Loucy (cell line): ENCODE data around the gene PAXIP1.

Source experiments
- H2AFZ ChIP-seq: fragments of 200-600 bp; sonication (generic); 2 replicates; pipeline ENCODE4 v1.6.0; 2016; ENCODE audit warnings: antibody characterized with exemption, mild to moderate bottlenecking, low read length, moderate library complexity
- H3F3A ChIP-seq: fragments of 200-600 bp; 2 replicates; pipeline ENCODE4 v1.6.0; 2016; ENCODE audit warnings: antibody characterized with exemption, low read depth, mild to moderate bottlenecking
- H3K27me3 ChIP-seq: fragments of 200-600 bp; sonication (generic); 2 replicates; pipeline ENCODE4 v1.6.1; 2014; ENCODE audit warnings: low read length, mild to moderate bottlenecking; ENCODE audit not compliant: insufficient read depth, poor library complexity, severe bottlenecking
- H3K36me3 ChIP-seq: fragments of 200-600 bp; sonication (generic); 2 replicates; pipeline ENCODE4 v1.6.1; 2016; ENCODE audit warnings: low read length; ENCODE audit not compliant: insufficient read depth
- H3K4me1 ChIP-seq: fragments of 200-600 bp; sonication (generic); 2 replicates; pipeline ENCODE4 v1.5.1; 2014; ENCODE audit warnings: low read length, mild to moderate bottlenecking; ENCODE audit not compliant: insufficient read depth, poor library complexity, severe bottlenecking
- H3K4me2 ChIP-seq: fragments of 200-600 bp; sonication (generic); 2 replicates; pipeline ENCODE4 v1.6.0; 2014; ENCODE audit warnings: antibody characterized with exemption, low read length, low read depth, mild to moderate bottlenecking; ENCODE audit not compliant: poor library complexity, severe bottlenecking
- H3K4me3 ChIP-seq: fragments of 200-600 bp; sonication (generic); 2 replicates; pipeline ENCODE4 v1.5.1; 2014; ENCODE audit warnings: low read length, mild to moderate bottlenecking, mixed read lengths; ENCODE audit not compliant: poor library complexity, severe bottlenecking
- H3K79me2 ChIP-seq: fragments of 200-600 bp; sonication (generic); 2 replicates; pipeline ENCODE4 v1.6.1; 2014; ENCODE audit warnings: low read length; ENCODE audit not compliant: insufficient read depth
- H3K9ac ChIP-seq: fragments of 200-600 bp; sonication (generic); 2 replicates; pipeline ENCODE4 v1.6.0; 2014; ENCODE audit warnings: mild to moderate bottlenecking, low read depth, low read length, moderate library complexity; ENCODE audit not compliant: poor library complexity, severe bottlenecking
- H3K9me2 ChIP-seq: fragments of 200-600 bp; sonication (generic); replicated peaks from 2 replicates; pipeline ENCODE4 v1.6.1; 2016; ENCODE audit warnings: low read depth, low read length, mixed read lengths
- H3K9me3 ChIP-seq: fragments of 200-600 bp; sonication (generic); 2 replicates; pipeline ENCODE4 v1.6.1; 2014; ENCODE audit warnings: mild to moderate bottlenecking, antibody characterized with exemption, low read length, low read depth; ENCODE audit not compliant: insufficient read depth
- H4K20me1 ChIP-seq: fragments of 200-600 bp; sonication (generic); 2 replicates; pipeline ENCODE4 v1.6.0; 2014; ENCODE audit warnings: antibody characterized with exemption, low read length, mild to moderate bottlenecking; ENCODE audit not compliant: insufficient read depth, poor library complexity, severe bottlenecking
- EZH2phosphoT487 ChIP-seq: fragments of 200-600 bp; IDR thresholded peaks from 2 replicates; pipeline ENCODE4 v1.6.1; 2018; ENCODE audit warnings: antibody characterized with exemption, mild to moderate bottlenecking, moderate library complexity, borderline replicate concordance
- TF ChIP-seq, protein P1 (sequence below): fragments of 200-600 bp; sonication (generic); conservative IDR thresholded peaks from 2 replicates; pipeline ENCODE4 v1.5.1; 2014; ENCODE audit warnings: mild to moderate bottlenecking, antibody characterized with exemption, low read length

The PAXIP1 gene

DNA sequence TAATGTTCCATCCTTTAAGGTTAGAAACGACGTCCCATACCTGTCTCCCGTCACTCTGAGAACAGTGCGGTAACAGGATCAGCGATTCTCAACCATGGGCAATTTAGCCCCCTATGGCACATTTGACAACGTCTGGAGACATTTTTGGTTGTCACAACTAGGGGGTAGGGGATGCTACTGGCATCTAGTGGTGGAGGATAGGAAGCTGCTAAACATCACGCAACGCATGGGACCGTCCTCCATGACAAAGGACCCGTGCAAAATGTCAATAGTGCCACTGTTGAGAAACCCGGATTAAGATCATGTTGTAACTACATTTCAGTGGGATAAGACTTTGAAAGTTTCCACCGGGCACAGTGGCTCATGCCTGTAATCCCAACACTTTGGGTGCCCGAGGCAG lies 5.0 kb upstream of the PAXIP1 start:
- no peak overlapping the region for H3K4me3 ChIP-seq
- TF ChIP-seq, protein P1, sequence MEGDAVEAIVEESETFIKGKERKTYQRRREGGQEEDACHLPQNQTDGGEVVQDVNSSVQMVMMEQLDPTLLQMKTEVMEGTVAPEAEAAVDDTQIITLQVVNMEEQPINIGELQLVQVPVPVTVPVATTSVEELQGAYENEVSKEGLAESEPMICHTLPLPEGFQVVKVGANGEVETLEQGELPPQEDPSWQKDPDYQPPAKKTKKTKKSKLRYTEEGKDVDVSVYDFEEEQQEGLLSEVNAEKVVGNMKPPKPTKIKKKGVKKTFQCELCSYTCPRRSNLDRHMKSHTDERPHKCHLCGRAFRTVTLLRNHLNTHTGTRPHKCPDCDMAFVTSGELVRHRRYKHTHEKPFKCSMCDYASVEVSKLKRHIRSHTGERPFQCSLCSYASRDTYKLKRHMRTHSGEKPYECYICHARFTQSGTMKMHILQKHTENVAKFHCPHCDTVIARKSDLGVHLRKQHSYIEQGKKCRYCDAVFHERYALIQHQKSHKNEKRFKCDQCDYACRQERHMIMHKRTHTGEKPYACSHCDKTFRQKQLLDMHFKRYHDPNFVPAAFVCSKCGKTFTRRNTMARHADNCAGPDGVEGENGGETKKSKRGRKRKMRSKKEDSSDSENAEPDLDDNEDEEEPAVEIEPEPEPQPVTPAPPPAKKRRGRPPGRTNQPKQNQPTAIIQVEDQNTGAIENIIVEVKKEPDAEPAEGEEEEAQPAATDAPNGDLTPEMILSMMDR = peak; percentile 75
- no peak for TF ChIP-seq EZH2phosphoT487
- no peak overlapping the region for H2AFZ ChIP-seq
- peaks cover 6% of the 10 kb centered on the region for H3K4me1 ChIP-seq
- H3F3A ChIP-seq = peaks cover 7% of the 10 kb centered on the region; the same call in 1 of the 2 replicates
- H3K9me3 ChIP-seq = no peaks in the 10 kb centered on the region
- no peak overlapping the region for H3K4me2 ChIP-seq
- no peaks in the 10 kb centered on the region for H3K9me2 ChIP-seq
- H3K27me3 ChIP-seq = no peaks in the 10 kb centered on the region
- H3K9ac ChIP-seq = no peak overlapping the region
- no peaks in the 10 kb centered on the region for H3K36me3 ChIP-seq
- H4K20me1 ChIP-seq = peaks cover 11% of the 10 kb centered on the region
- H3K79me2 ChIP-seq = peaks cover 25% of the 10 kb centered on the region

DNA sequence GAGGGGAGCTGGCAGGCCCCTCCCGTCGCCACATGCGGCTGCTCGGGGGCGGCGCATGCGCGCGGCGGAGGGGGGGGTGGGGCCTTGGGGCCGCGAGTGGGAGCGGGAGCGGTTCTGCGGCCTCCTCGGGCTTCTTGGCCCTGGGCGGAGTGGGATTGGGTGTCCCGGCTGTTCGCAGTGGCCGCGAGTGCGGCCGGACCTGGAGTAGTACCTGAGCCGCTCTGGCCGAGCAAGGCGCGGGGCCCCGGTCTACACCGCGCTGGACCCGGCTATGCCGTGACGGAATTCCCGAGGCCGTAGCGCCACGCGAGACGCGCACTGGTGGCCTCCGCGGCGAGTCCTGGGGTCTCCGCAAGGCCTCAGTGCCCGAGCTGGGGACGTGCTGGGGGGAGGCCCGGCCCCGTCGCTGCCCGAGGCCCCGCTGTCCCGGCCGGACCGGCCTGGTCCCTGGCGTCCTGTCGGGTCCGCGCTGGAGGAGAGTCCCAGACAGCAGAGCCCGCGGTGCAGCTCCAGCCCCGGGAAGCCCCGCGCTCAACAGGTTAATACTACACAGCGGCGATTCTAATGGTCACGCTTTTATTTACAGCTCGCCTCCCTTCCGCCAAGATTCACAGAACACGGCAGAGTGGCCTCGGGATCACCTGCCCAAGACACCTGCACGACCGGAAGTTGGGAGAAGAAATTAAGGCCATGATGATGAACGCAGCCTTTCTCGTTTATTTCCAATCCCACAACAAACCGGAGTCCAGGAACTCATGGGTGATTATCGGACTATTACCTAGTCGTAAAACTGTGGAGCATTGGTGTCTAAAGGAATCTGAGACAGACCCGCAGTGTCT lies 671 bp upstream of the PAXIP1 start:
- H2AFZ ChIP-seq = peak overlapping the region; percentile 87
- peak overlapping the region; percentile 86 for H3K4me2 ChIP-seq
- H3K9me2 ChIP-seq = no peaks in the 10 kb centered on the region
- H3K79me2 ChIP-seq = peaks cover 65% of the 10 kb centered on the region
- peak overlapping the region; percentile 96 for H3K9ac ChIP-seq
- H3K4me3 ChIP-seq = peak overlapping the region; percentile 78
- peaks cover 7% of the 10 kb centered on the region; the same call in 1 of the 2 replicates for H3F3A ChIP-seq
- TF ChIP-seq, protein P1 = no peak
- no peak for TF ChIP-seq EZH2phosphoT487
- no peaks in the 10 kb centered on the region for H3K27me3 ChIP-seq
- H3K36me3 ChIP-seq = 0 out of 2 replicates have a peak, but pooled peaks cover 3% of the 10 kb centered on the region
- no peaks in the 10 kb centered on the region for H3K9me3 ChIP-seq
- peaks cover 38% of the 10 kb centered on the region for H3K4me1 ChIP-seq
- H4K20me1 ChIP-seq = peaks cover 36% of the 10 kb centered on the region

DNA sequence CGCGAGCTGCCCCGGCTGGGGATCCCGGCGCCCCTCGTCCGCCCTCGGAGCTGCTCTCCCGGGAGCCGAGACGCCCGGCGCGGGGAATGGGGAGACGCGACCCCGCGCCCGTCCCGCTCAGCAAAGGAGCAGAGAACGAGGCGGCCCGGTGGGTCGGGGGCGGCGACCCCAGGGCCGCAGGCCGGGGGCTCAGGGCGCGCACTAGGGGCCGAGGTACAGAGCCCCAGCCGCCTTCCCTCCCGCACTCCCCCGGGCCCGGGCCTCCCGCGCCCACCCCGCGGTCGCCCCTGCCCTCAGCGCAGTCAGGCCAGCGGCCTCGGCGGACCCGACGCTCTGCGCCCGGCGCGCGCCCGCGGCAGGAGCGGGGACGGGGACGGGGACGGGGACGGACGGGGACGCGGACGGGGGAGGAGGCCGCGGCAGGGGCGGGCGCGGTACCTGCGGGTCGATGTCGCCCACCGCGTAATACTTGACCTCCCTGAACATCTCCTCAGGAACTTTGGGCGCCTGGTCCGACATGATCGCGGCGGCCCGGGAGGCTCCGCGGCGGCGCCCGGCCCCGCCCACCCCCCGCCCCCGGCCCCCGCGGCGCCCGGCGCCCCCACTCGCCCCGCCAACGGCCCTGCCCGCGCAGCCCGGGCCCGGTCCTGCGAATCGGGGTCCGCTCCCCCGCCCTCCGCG lies 373 bp downstream of the PAXIP1 start:
- Histone ChIP-seq H3F3A (peaks cover 6% of the 10 kb centered on the region; the same call in 1 of the 2 replicates), H3K9me2 (no peaks in the 10 kb centered on the region), H3K9ac (peak overlapping the region; percentile 78), H3K79me2 (peaks cover 73% of the 10 kb centered on the region), H2AFZ (no peak overlapping the region), H3K36me3 (peaks cover 10% of the 10 kb centered on the region; the same call in 1 of the 2 replicates), H3K27me3 (no peaks in the 10 kb centered on the region), H3K4me3 (peak overlapping the region; percentile 84), H3K4me1 (peaks cover 40% of the 10 kb centered on the region), H3K4me2 (peak overlapping the region; percentile 87), H4K20me1 (peaks cover 36% of the 10 kb centered on the region), H3K9me3 (no peaks in the 10 kb centered on the region)
- no peak for TF ChIP-seq EZH2phosphoT487
- TF ChIP-seq, protein P1 = no peak
